GM10266 (cell line): ENCODE data around the gene BLOC1S1.

Experiments used
- DNase-seq: peaks from one replicate; pipeline ENCODE4 v3.0.0; 2012; ENCODE audit errors: extremely low spot score
- CTCF ChIP-seq: IDR thresholded peaks from 2 replicates; pipeline ENCODE4 v1.5.1; 2012; ENCODE audit warnings: mild to moderate bottlenecking, low read depth; ENCODE audit not compliant: control insufficient read depth, insufficient read depth; ENCODE audit errors: missing control alignments

Gene BLOC1S1

DNA sequence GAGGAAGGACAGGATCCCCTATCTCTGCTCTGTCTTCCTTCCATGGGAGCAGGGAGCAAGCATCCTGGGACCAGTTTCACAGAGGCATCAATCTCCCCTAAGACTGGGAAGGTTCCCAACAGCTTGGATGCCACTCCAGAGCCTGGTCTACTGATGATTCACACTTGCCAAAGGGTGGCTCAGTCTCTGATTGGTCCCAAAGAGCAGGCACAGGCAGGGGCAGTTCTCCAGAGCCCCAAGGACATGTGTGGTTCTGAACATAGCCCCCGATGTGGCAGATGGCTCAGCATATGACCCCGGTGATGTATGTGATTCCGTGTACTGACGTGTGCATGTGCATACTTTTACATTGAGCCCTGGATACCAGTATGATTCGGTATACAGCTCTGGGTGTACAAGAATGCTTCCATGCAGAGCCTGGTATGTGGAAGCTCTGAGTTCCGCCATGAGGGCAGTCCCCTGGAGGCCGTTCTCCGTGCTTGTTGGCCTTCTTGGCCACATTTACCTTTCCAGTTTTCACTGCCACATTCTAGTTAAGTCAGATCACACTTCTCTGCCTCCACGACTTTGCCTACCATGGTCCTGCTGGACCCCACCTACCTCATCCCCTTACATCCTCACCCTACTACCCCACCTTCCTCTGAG, 29.4 kb upstream of the BLOC1S1 start:
- no peak for DNase-seq
- TF ChIP-seq CTCF: no peak

DNA sequence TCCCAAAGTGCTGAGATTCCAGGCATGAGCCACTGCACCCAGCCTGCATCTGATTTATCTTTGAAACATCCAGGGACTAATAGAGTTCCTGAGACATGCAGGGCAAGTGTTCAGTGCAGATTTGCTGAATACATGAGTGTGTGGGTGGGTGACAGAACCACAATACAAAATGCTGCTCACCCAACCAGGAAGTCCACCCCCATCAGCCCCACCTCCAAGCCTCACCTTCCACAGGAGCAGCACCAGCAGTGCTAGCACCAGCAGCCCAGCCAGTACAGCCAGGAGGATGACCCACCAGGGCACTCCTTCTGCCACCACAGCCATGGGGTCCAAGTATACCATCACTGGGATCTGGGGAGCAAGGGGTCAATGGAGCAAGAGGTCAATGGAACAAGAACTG, 28.1 kb upstream of the BLOC1S1 start:
- DNase-seq: no peak
- TF ChIP-seq CTCF: no peak

GRCh38 chr12:55688716-55689655, 26.9 kb upstream of the BLOC1S1 start:
- TF ChIP-seq CTCF: no peak

DNA sequence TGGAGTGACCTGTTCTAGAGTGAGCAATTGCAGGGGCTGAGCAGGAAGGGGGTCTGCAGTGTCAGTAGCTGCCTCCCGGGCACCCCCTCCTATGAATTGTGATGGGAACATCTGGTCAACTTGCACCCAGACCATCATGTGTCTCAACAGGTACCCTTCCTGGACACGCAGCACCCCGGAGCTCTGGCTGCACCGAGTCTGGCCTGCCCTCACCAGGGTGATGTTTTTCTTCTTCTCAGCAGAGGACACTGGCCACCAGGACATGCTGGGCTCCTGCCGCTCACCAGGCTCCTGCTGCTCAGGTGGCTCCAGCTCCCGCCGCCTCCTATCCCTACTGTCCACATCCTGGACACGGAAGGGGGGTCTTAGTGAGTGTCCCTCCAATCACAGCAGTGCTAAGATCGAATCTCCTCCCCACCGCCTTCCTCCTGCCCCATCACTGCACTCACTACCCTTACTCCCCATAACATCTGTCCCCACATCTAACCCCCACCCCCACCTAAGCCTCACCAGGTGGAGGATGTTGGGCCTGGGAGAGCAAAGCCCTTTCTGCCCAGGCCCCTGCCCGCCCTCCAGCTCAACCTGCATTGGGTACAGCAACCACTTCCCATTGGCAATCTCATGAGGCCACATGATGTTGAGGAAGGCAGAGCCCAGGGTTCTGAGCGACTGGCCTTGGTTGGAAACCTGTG, 23.1 kb upstream of the BLOC1S1 start:
- no peak for DNase-seq
- no peak for TF ChIP-seq CTCF

More at GRCh38 chr12:55688716-55689655, 26.9 kb upstream of the BLOC1S1 start:
- no peak for DNase-seq

DNA sequence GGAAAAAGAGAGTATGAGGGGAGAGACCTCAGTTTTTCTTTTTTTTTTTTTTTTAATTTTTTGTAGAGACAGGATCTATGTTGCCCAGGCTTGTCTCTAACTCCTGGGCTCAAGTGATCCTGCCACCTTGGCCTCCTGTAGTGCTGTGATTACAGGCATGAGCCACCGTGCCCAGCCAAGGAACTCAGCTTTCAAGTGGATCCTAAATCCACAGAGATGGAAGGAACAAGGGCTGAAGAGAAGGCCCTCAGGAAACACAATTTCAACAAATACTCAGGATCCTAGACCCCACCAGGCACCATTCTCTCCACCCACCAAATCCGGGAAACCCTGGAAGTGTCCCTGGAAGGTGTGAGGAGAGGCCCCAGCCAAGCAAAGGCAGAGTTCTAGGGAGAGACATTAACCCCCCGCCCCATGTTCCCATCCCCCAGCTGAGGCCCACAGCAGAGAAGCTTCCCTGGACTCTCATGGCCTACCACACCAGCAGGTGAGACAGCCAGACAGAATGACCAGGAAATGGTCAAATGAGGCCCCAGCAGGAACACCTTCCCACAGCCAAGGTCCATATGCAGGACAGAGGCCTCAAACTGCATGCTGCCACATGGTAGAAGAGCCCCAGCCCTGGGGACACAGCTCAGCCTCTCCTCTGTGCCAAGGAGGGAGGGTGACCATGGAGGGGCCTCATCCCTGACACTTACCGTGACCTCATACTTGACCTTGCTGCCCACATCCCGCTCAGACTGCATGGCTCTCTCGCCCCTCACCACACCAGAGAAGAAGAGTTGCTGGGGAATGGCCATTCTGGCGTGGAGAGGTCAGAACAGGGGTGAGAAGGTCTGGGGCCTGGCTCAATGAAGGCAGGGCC, 22.3 kb upstream of the BLOC1S1 start:
- TF ChIP-seq CTCF: no peak
- no peak for DNase-seq

- TF ChIP-seq CTCF: no peak
- DNase-seq: no peak
Measured at GRCh38 chr12:55694188-55694515, 21.7 kb upstream of the BLOC1S1 start.
